ENCODE measurements around the gene CLOCK.

- TF ChIP-seq CTCF (IDR thresholded peaks at IDR 0.05) (no peak), POLR2AphosphoS5 (IDR thresholded peaks at IDR 0.05) (no peak)
Measured at GRCh38 chr4:55447831-55448230, 98.9 kb downstream of the CLOCK start.

All from esophagus muscularis mucosa (tissue), 3 donors.